Spleen (tissue), 7 donors: ENCODE measurements around the gene LRMDA.

Source experiments
- POLR2A ChIP-seq, 3 donors: fragments of 450-650 bp; IDR thresholded peaks; one replicate each; pipeline ENCODE4 v1.5.1; 2017; ENCODE audit warnings: antibody characterized with exemption in 3 of 3, mild to moderate bottlenecking in 1 of 3
- POLR2AphosphoS5 ChIP-seq, 3 donors: sonication (generic); formaldehyde crosslinking; IDR thresholded peaks; one replicate each; pipeline ENCODE4 v1.5.1; 2017; ENCODE audit warnings: antibody characterized with exemption in 3 of 3
- TF ChIP-seq, protein P1 (sequence below), 11 experiments: fragments of 200-600 bp in 7 of 11; fragments of 450-650 bp in 4 of 11; sonication (generic) in 4 of 11; IDR thresholded peaks in 8 of 11; conservative IDR thresholded peaks in 3 of 11; 1 replicate in 7 of 11; 2 replicates in 4 of 11; pipeline versions ENCODE4 v1.4.0 to v1.8.0; 2016 to 2021; ENCODE audit warnings: antibody characterized with exemption in 11 of 11, inconsistent platforms in 4 of 11, mild to moderate bottlenecking in 1 of 11
- donor health status: DM: no; HTN: no; CAD: no; lungs with moderate emphysema.
- donor health status: DM: no; HTN: no; CAD: no.
- donor health status: DM: no; HTN: no; CAD: no.

- TF ChIP-seq, protein P1, sequence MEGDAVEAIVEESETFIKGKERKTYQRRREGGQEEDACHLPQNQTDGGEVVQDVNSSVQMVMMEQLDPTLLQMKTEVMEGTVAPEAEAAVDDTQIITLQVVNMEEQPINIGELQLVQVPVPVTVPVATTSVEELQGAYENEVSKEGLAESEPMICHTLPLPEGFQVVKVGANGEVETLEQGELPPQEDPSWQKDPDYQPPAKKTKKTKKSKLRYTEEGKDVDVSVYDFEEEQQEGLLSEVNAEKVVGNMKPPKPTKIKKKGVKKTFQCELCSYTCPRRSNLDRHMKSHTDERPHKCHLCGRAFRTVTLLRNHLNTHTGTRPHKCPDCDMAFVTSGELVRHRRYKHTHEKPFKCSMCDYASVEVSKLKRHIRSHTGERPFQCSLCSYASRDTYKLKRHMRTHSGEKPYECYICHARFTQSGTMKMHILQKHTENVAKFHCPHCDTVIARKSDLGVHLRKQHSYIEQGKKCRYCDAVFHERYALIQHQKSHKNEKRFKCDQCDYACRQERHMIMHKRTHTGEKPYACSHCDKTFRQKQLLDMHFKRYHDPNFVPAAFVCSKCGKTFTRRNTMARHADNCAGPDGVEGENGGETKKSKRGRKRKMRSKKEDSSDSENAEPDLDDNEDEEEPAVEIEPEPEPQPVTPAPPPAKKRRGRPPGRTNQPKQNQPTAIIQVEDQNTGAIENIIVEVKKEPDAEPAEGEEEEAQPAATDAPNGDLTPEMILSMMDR (IDR thresholded peaks at IDR 0.05 in 8 of 11, conservative IDR thresholded peaks at IDR 0.05 in 3 of 11) = no peak
- TF ChIP-seq POLR2A (IDR thresholded peaks at IDR 0.05) (no peak), POLR2AphosphoS5 (IDR thresholded peaks at IDR 0.05) (no peak)
These were observed 463.3 kb downstream of the LRMDA start for GRCh38 chr10:75894761-75895160.
